Neural progenitor cell (in vitro differentiated cells): ENCODE results near the gene RNASE13. TPM values are rescaled to one million over a fixed set of nuclear protein-coding genes. Genes with fewer than 3 reads are reported as not detected.

Experiments used
- DNase-seq: peaks from one replicate; pipeline ENCODE4 v3.0.0-alpha.2; 2016; ENCODE audit warnings: low spot score
- H2AFZ ChIP-seq: fragments of 200-600 bp; sonication (generic); replicated peaks from 2 replicates; pipeline ENCODE4 v1.6.1; 2016; ENCODE audit warnings: antibody characterized with exemption
- H3F3A ChIP-seq: fragments of 200-600 bp; sonication (generic); 2 replicates; pipeline ENCODE4 v1.6.1; 2016; ENCODE audit warnings: antibody characterized with exemption, low read depth
- H3K27ac ChIP-seq: fragments of 200-600 bp; sonication (generic); 2 replicates; pipeline ENCODE4 v1.5.1; 2016; ENCODE audit warnings: mild to moderate bottlenecking
- H3K27me3 ChIP-seq: fragments of 200-600 bp; sonication (generic); 2 replicates; pipeline ENCODE4 v1.6.1; 2016; ENCODE audit warnings: mild to moderate bottlenecking, moderate library complexity
- H3K36me3 ChIP-seq: fragments of 200-600 bp; sonication (generic); 2 replicates; pipeline ENCODE4 v1.5.1; 2016
- H3K4me1 ChIP-seq: fragments of 200-600 bp; sonication (generic); 2 replicates; pipeline ENCODE4 v1.6.1; 2016; ENCODE audit warnings: mixed run types
- H3K4me2 ChIP-seq: fragments of 200-600 bp; sonication (generic); 2 replicates; pipeline ENCODE4 v1.6.1; 2016
- H3K4me3 ChIP-seq: fragments of 200-600 bp; sonication (generic); 2 replicates; pipeline ENCODE4 v1.5.1; 2016
- H3K79me2 ChIP-seq: fragments of 200-600 bp; sonication (generic); 2 replicates; pipeline ENCODE4 v1.6.1; 2016; ENCODE audit warnings: low read depth
- H3K9ac ChIP-seq: fragments of 200-600 bp; sonication (generic); 2 replicates; pipeline ENCODE4 v1.6.1; 2016
- H3K9me3 ChIP-seq: fragments of 200-600 bp; sonication (generic); 2 replicates; pipeline ENCODE4 v1.5.1; 2016; ENCODE audit warnings: low read depth
- H4K20me1 ChIP-seq: fragments of 200-600 bp; sonication (generic); 2 replicates; pipeline ENCODE4 v1.6.1; 2016; ENCODE audit warnings: low read depth
- H3K27ac Mint-ChIP-seq: 3 replicates; pipeline ENCODE4 v1.8.0; 2021; ENCODE audit warnings: mixed read lengths
- H3K27me3 Mint-ChIP-seq: 2 replicates; pipeline ENCODE4 v1.8.0; 2022; ENCODE audit warnings: low read depth, mild to moderate bottlenecking, inconsistent platforms, moderate library complexity, mixed read lengths; ENCODE audit not compliant: insufficient read depth
- H3K36me3 Mint-ChIP-seq: 3 replicates; pipeline ENCODE4 v1.8.0; 2021; ENCODE audit warnings: mixed read lengths
- H3K4me1 Mint-ChIP-seq: 3 replicates; pipeline ENCODE4 v1.8.0; 2021; ENCODE audit warnings: mixed read lengths
- H3K4me3 Mint-ChIP-seq: 3 replicates; pipeline ENCODE4 v1.8.0; 2021; ENCODE audit warnings: mild to moderate bottlenecking, moderate library complexity, mixed read lengths
- H3K9me3 Mint-ChIP-seq: 3 replicates; pipeline ENCODE4 v1.8.0; 2020; ENCODE audit warnings: mixed read lengths
- CTCF ChIP-seq: fragments of 200-600 bp; sonication (generic); IDR thresholded peaks from 2 replicates; pipeline ENCODE4 v1.5.1; 2017; ENCODE audit warnings: antibody characterized with exemption, mild to moderate bottlenecking
- EZH2 ChIP-seq: fragments of 200-600 bp; sonication (generic); IDR thresholded peaks from 2 replicates; pipeline ENCODE4 v1.6.1; 2017; ENCODE audit warnings: antibody characterized with exemption, mild to moderate bottlenecking, moderate library complexity
- EZH2phosphoT487 ChIP-seq: fragments of 200-600 bp; sonication (generic); IDR thresholded peaks from 2 replicates; pipeline ENCODE4 v1.6.1; 2017; ENCODE audit warnings: antibody characterized with exemption
- total RNA-seq: library from RNA; depleted of rRNA; stranded (reverse); fragments of >200 nt; gene quantifications from 2 replicates; pipeline ENCODE4 v1.2.3, GENCODE V29; 2015; ENCODE audit warnings: low replicate concordance

The RNASE13 gene
- total RNA-seq, 1 donor from 2014 or later = not detected

GRCh38 chr14:21059842-21060613 lies 25.4 kb upstream of the RNASE13 start:
- no peak overlapping the region for H3K4me3 ChIP-seq
- H3K36me3 ChIP-seq = no peaks in the 10 kb centered on the region
- H2AFZ ChIP-seq = no peak overlapping the region
- Mint-ChIP-seq H3K36me3 (no peaks in the 10 kb centered on the region), H3K9me3 (no peaks in the 10 kb centered on the region), H3K27me3 (peaks cover 5% of the 10 kb centered on the region), H3K4me1 (peaks cover 21% of the 10 kb centered on the region), H3K4me3 (no peak overlapping the region), H3K27ac (no peak overlapping the region)
- H3K27me3 ChIP-seq = no peaks in the 10 kb centered on the region
- no peaks in the 10 kb centered on the region for H3K9me3 ChIP-seq
- H3K27ac ChIP-seq = no peak overlapping the region
- no peak overlapping the region for H3K4me2 ChIP-seq
- no peak overlapping the region for H3K9ac ChIP-seq
- no peaks in the 10 kb centered on the region for H3K79me2 ChIP-seq
- TF ChIP-seq EZH2 (no peak), CTCF (no peak), EZH2phosphoT487 (no peak)
- peaks cover 4% of the 10 kb centered on the region for H3K4me1 ChIP-seq
- DNase-seq = no peak
- H4K20me1 ChIP-seq = no peaks in the 10 kb centered on the region
- H3F3A ChIP-seq = no peaks in the 10 kb centered on the region

- Mint-ChIP-seq H3K4me1 (peaks cover 24% of the 10 kb centered on the region), H3K4me3 (no peak overlapping the region), H3K27ac (no peak overlapping the region), H3K9me3 (no peaks in the 10 kb centered on the region), H3K36me3 (no peaks in the 10 kb centered on the region), H3K27me3 (peaks cover 5% of the 10 kb centered on the region)
- no peak for DNase-seq
- Histone ChIP-seq H3F3A (no peaks in the 10 kb centered on the region), H3K79me2 (no peaks in the 10 kb centered on the region), H3K4me1 (peaks cover 4% of the 10 kb centered on the region), H3K27ac (no peak overlapping the region), H3K9me3 (no peaks in the 10 kb centered on the region), H3K36me3 (no peaks in the 10 kb centered on the region), H2AFZ (no peak overlapping the region), H3K27me3 (no peaks in the 10 kb centered on the region), H3K9ac (no peak overlapping the region), H4K20me1 (no peaks in the 10 kb centered on the region), H3K4me2 (no peak overlapping the region), H3K4me3 (no peak overlapping the region)
- TF ChIP-seq CTCF (no peak), EZH2phosphoT487 (no peak), EZH2 (no peak)
Measured at GRCh38 chr14:21058903-21059302, 24.3 kb upstream of the RNASE13 start.

- Histone ChIP-seq H3K9me3 (no peaks in the 10 kb centered on the region), H4K20me1 (no peaks in the 10 kb centered on the region), H3K4me2 (no peak within 1 kb of the TSS), H3K9ac (no peak within 1 kb of the TSS), H3K4me3 (no peak within 1 kb of the TSS), H3K4me1 (no peaks in the 10 kb centered on the region), H3K27me3 (no peaks in the 10 kb centered on the region), H3K27ac (no peak within 1 kb of the TSS), H3F3A (no peaks in the 10 kb centered on the region), H2AFZ (no peak within 1 kb of the TSS), H3K36me3 (no peaks in the 10 kb centered on the region), H3K79me2 (no peaks in the 10 kb centered on the region)
- peaks cover 5% of the 10 kb centered on the region for H3K27me3 Mint-ChIP-seq
- no peak for DNase-seq
- no peak within 1 kb of the TSS for H3K27ac Mint-ChIP-seq
- no peak within 1 kb of the TSS for H3K4me3 Mint-ChIP-seq
- H3K4me1 Mint-ChIP-seq = peaks cover 15% of the 10 kb centered on the region
- H3K36me3 Mint-ChIP-seq = no peaks in the 10 kb centered on the region
- H3K9me3 Mint-ChIP-seq = no peaks in the 10 kb centered on the region
- TF ChIP-seq EZH2phosphoT487 (no peak), CTCF (no peak), EZH2 (no peak)
Measured at GRCh38 chr14:21057803-21058675, 23.4 kb upstream of the RNASE13 start, which contains the start of gene RNASE8. Gene RNASE8 (plus strand): TSS chr14:21057822. CDS start chr14:21057893, 71 bp downstream.
